Activated CD8-positive, alpha-beta memory T cell treated with anti-CD3 and anti-CD28 coated beads, Interleukin-2, amount 50 U/mL, for 1 hour (primary cell): ENCODE results near the gene TRIM3.
"Not testable (repeated sequence)": the region's sequence is repeated elsewhere in the genome, so short reads cannot be mapped to it uniquely, and the experiment has no call there.

Experiments
- DNase-seq: peaks from one replicate; pipeline ENCODE4 v3.0.0-alpha.2; 2020; ENCODE audit errors: extremely low read depth

The TRIM3 gene

DNA sequence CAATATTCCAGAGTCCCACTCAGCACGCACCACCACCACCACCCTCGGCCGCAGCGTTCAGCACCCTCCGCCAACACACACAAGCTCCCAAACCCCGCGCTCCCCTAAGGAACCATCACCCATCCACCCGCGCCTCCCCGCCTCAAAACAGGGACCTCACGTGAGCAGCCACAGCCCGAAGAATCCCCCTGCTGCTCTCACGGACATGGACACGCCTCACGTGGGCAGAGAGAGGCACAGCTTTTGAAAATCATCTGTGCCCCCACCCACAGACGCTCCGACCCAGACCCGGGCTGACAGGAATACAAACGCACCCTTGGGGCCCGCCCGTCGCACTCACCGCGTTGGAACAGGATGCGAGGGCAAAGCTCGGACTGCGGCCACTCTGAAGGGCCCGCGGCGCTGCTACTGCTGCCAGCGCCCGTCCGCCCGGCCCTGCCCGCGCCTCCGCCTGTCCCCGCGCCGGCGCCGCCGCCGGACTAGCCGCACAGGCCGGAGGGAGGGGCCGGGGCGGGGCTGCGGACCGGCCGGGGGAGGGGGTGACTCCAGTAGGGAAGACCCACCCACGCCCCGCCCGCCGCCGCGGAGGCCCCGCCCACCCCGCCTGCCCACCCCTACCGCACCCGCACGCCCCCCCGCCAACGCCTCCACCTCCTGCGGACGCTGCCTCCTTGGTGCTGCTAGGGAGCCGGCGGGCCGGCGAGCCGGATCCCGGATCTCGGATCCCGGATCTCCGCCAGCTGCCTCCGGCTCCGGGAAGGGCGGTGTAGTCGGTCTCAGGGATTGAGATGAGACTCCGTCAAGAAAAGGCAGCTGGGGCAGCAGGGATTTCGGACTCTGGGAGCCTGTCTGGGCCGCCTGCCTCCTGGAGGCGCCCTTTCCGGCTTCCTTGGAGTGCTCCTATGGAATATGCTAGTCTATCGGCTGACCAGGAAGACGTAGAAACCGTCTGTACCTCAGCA, at the start of gene TRIM3:
TSS of gene TRIM3 (minus strand) at position 491 of the 962 bp plus-strand sequence. CDS start 8,246 bp downstream, outside the sequence.
- DNase-seq: no peak

DNA sequence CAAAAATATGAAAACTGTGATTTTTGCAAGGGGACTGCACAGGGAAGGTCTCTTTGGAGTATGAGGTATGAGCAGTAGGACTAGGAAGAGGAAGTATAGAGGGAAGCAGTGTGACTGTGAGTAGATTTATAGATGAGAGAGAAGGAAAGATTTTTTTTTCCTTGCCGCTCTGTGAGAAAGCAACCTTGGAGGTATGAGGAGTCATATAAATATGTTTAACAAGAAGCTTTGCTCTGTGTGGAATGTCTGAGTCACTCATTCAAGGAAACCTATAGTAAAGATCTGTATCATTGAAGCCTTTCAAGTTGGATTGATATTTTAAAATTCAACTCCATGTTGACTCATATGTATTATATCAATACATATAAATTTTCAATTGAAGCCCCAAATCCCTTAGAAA, 49.5 kb upstream of the TRIM3 start:
- no peak for DNase-seq

DNA sequence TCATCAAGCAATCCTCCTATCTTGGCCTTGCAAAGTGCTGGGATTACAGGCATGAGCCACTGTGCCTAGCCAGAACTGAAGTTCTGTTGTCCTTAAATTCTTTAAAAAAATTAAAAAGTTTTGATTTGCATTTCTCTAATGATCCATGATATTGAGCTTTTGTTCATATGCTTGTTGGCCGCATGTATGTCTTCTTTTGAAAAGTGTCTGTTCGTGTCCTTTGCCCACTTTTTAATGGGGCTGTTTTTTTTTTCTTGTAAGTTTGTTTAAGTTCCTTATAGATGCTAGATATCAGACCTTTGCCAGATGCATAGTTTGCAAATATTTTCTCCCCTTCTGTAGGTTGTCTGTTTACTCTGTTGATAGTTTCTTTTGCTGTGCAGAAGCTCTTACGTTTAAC, 48.2 kb upstream of the TRIM3 start:
- DNase-seq: not testable (repeated sequence)

DNA sequence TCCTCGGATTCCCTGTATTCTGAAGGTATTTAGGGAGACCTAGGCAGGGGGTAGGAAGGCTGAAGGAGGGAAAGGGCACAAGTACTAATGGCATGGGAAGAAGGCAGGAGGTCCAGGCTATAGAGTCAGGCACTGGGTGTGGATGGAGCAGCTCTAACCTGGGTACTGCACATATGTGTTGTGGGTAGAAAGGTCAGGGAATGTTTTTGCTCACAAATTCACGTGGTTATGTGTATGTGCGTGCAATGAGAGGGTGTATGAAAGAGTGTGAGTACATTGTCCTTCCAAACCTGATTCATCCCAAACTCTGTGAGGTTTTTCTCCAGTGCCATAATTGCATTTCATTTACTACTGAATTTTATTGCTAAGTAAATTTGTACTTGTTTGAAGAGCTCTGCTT, 46.5 kb upstream of the TRIM3 start:
- DNase-seq: no peak

DNA sequence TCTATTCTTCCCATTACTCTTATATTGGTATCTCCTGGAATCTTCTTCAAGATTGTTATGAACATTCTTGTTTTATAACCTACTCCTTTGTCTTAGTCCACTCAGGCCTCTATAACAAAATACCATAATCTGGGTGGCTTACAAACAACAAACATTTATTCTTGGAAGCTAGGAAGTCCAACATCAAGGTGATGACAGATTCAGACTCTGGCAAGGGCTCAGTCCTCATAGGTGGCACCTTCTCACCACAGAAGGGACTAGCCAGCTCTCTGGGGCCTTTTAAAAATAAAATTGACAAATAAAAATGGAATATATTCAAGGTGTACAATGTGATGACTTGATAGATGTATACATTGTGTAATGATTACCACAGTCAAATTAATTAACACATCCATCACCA, 43.1 kb upstream of the TRIM3 start:
- DNase-seq: no peak

DNA sequence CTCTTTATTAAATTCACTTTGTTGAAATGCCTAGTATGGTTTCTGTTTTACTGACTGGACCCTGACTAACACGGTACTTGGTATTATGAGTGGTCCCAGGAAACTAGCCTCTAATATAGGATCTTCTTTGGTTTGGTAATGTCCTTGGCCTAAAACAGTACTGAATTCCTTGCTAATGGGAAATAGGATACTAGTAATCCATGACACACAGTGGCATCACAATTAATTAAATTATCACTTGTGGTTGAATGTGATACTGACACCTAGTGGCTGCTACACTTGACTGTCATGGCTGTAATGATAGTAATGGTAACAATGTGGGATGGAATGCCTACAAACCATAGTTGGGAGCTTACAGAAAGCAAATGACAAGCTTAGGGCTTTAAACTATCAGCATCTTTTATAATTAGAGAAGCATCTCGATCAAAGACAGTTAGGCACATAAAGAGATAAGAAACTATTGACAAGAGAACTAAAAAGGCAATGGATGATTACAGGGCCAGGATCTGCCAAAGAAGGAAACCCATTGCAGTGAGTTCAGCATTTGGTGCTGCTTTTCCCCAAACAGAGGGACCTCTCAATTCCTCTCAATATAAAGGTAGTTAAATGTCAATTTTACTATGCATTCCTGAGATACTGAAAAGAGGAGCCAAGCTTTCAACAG, 32.0 kb upstream of the TRIM3 start:
- no peak for DNase-seq

DNA sequence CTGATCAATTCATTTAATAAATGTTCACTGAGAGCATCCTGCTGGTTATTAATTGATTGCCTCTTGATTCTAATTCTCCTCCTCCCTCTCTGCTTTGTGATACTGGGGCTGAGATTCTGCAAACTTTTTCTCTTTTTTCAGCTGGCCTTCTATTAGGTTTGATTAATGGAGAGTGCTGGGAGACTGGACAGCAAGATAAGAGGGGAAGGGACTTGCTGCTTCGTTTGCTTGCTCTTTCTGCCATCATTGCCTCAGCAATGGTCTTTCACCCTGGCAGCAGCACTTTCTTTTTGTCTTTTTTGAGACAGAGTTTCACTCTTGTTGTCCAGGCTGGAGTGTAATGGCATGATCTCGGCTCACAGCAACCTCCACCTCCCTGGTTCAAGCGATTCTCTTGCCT, 30.4 kb upstream of the TRIM3 start:
- DNase-seq: no peak

DNA sequence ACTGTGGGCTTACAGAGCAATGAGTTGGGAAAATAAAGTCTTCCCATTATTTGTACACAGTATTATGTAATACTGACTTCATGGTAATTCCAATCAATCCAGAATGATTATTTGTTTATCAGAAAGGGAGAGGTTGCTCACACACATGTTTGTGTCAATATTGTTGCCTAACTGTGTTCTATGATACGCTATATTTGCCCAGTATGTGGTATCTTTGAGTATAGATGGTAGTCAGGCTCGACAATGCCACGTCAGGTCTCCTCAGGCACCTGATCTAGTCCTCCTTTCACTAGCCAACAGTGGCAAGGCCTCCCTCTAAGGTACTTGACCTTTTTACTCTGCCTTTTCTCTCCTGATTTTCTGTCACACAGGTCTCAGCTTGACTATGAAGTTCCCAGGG, 28.6 kb upstream of the TRIM3 start:
- DNase-seq: no peak

DNA sequence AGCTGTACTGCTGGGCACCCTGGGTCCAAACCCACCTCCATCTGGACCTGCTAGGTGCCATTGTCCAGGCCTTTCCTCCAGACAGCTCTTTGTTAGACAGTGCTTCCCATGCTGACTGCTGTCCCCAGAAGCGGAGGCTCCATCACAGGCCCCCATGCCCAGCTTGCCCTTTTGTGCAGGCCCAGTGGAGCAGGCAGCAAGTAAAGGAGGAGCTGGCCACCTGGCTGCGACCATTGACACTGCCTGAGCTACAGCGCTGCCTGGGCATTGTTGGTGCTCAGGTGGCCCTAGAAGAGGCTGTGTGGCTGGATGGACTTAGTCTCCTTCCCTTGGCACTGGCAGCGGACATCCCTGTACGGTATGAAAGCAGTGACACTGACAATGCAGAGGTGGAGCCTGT, 24.8 kb upstream of the TRIM3 start:
- DNase-seq: no peak

DNA sequence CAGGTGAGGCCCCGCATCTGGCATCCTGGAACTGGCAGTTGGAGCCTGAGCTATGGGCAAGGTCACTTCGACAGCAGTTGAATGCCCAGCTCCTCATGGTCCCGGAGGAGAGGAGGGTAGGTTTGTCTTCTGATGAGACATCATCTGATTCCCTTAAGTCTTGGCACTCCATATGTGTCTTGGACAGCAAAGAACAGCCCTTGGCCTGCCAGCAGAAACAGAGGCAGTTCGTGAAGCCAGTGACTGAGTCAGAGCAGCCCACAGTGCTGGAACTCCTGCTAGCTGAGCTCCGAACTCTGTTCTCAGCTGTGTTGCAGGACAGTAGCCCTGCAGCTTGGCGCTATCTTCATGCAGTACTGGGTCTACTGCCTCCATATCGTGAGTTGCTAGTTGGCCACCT, 24.4 kb upstream of the TRIM3 start:
- no peak for DNase-seq

DNA sequence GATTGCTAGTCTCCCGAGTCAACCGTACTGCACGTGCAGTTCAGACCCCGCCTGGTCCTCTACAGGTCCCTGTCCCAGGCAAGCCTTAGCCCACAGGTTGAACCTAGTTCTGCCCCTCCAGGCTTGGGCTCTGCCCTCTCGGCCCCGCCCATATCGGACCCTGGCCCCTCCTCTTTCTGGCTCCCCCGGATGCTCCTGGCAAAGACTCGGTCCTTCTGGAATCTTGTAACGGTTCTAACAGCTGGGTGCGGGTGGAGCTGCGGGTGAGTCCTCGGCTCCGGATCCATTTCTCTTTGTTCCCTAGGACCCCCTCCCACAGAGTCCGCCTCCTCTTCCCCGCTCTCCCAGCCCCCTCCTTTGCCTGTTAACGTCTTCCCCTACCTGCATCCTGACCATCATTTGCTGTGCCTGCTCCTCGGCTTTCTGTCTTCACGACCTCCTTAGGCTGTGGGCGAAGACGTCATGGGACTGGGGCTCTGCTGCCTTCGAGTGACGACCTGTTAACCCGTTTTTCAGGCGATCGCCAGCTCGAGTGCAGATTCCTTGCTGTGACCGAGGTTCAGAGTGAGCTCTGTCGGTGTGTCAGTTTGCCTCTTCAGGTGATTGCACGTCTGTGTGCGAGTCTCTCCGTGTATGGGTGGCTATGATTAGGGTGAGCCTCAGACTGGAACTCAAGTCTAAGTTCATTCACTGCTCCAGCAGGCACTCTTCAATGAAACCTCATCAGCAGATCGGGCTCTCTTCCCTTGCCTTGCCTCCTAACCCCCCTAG, 23.5 kb upstream of the TRIM3 start, which contains the start of gene DNHD1:
TSS of gene DNHD1 (plus strand) at position 212 of the 771 bp plus-strand sequence. CDS start 936 bp downstream, outside the sequence.
- DNase-seq: no peak

DNA sequence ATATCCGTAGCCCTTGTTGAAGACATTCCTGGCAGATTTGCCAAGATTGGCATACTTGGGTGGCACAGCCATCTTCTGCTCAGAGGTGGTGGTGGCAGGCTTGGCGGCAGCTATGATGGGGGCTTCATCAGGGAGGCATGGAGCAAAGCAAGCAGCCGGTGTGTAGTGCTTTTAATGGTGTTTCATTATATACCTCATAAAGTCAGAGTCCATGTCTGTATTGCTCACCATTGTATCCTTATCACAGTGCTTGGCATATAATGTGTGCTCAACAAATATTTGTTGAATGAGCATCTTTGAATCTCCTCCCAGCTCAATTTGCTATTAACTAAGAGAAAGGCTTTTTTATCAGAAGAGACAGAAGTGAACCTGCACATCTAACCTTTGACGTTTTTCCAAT, 15.6 kb upstream of the TRIM3 start:
- DNase-seq: no peak

DNA sequence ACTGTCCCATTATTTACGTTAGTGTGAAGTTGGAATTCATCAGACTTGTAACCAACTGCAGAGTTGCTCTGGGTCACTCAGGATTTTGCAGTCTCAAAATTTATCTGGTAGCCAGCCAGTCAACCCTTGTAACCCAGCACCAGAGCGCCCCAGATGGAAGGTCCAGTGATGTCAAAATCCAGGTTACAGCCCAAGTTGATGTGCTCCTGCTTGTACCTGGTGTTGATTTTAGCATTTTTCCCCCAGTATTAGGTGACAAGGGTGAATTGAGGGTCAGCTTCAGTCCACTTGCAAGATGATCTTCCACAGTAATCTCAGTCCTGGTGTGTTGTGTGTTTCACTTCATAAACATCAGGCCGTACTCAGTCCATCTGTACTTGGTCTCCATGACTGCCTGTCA, 15.1 kb upstream of the TRIM3 start:
- DNase-seq: no peak

DNA sequence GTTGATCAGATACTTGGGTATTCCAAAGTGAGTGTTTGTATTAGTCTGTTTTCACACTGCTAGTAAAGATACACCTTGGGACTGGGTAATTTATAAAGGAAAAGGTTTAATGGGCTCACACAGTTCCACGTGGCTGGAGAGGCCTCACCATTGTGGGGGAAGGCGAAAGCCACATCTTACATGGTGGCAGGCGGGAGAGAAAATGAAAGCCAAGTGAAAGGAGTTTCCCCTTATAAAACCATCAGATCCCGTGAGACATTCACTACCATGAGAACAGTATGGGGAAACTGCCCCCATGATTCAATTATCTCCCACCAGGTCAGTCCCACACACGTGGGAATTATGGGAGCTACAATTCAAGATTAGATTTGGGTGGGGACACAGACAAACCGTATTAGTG, 14.6 kb upstream of the TRIM3 start:
- no peak for DNase-seq

DNA sequence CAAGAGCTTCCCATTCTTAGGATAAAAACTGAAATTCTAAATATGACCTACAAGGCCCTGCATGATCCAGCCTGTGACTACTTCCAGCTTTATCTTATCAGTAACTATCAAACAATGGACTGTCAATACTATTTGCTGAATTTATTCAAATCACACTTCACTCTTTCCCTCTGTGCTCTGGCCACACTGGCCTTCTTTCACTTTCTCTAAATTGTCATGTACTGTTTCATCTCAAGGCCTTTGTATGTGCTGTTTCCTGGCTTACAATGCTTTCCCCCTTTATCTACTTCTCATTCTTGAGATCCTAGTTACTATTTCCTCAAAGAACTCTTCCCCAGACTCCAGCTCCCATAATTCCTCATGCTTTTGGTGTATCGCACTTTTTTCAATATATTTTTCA, 13.2 kb upstream of the TRIM3 start:
- DNase-seq: no peak

DNA sequence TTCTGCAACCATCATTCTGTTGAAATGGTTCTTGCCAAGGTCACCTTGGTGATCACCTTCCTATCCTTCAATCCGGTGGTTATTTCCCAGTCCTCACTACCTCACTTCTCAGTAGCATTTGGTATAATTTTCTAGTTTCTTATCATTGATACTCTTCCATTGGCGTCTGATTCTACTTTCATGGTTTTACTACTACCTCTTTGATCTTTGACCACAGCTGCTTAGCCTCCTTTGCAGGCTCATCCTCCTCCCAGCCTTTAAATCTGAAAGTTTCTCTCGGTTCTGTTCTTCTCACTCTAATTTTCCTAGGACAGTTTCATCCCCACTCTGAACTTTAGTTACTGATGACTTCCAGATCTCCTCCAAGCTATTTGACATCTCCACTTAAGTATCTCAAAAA, 12.5 kb upstream of the TRIM3 start:
- DNase-seq: no peak

DNA sequence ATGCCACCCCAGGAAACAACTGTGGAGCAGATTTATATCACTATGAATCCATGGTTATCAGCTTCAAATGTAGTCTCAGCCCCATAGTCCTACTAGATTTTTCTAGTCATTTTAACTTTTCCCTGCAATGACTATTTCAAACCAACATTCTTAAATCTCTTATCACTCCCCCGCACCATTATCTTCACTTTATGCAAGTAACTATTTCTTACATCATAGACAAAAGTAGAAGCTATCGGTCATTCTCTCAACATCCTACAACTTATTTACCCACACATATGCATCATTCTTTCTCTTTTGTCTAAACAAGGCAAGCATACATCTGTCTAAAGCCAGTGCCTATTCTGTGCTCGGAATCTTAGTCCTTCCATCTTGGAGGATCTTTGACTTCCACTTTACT, 11.9 kb upstream of the TRIM3 start:
- DNase-seq: no peak

DNA sequence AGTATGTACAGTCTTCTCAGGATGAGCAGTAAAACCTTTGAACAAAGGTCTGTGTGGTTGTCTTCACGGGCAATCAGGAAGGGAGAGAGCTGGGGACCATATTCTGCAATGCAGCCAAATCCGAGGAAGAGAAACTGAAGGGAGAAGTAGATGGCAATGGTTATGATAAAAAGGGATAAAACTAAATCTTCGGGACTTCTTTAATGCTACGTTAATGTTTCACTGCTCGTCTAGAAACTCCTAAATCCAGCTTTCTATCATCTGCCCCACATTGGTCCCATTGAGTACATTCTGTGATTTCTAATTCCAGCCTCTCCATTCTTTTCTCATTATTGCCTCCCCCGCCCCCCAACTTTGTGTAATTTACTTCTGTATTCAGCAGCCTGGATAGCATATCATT, 9.3 kb upstream of the TRIM3 start:
- no peak for DNase-seq

DNA sequence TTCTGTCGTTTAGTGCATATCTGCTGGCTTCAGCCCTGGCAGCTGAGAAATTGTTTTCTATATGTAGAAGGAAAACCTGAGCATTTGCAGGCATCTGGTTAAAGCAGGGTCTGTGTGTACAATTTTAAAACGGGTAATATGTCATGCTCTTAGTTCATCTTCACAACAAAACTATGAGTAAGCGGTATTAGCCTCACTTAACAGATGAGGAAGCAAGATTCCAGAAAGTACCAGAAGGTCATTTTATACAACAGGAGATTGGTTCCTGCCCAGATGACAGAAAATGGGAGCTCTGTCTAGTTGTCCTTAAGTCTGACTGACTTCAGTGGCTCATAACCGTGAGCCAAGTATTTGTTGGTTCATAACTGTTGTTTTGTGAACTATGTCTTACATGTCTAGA, 8.7 kb upstream of the TRIM3 start:
- DNase-seq: no peak

DNA sequence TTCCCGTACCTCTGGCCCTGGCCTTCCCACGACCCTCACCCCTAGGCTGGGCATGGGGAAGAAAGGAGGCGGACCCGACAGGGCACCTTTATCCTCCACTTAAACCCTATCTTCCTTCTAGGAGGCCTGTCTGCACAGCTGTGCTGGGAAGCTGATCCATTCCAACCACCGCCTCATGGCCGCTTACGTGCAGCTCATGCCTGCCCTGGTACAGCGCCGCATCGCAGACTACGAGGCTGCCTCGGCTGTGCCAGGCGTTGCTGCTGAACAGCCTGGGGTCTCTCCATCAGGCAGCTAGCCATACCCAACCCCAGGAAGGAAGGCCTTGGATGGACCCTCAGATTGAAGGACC, 8.2 kb upstream of the TRIM3 start:
- no peak for DNase-seq

DNA sequence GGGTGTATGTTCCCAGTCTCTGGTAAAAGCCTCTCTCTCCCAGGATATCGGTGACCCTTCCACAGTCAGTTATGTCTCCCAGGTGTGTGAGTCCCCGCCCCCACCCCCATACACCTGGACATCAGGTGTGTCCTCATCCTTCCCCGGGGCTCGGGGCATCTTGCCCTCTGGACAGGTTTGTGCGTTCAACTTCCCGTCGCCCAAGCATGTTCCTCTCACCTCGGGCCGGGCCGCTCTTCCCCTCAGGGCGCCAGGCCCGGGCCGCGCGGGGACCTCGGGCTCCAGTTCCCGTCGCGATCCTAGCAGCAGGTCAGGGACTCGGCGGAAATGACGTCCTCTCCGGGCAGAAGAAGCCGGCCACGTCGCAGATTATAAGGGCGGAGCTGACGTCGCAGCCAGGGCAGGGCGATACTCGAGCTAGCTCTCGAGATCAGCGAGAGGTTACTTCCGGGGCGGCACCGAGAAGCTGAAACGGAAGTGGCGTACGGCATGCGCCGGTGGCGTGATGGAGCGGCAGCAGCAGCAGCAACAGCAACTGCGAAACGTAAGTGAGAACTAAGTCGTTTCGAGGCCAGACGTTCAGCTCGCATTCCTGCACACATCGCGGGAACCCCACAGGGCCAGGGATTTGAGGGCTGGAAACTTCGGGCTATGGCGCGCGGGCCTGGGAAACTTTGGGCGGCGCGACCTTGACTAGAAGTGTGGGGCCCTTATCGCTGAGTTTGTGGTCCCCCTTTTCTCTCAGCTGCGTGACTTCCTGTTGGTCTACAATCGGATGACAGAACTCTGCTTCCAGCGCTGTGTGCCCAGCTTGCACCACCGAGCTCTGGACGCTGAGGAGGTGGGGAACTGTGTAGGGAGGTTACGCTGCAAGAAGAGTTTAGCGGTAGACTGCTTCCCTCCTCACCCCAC, 7.5 kb upstream of the TRIM3 start, which contains the start of the genes ARFIP2 and TIMM10B:
TSS of gene ARFIP2 (minus strand) at position 320 of the 912 bp plus-strand sequence. CDS start 910 bp downstream, outside the sequence.
TSS of gene TIMM10B (plus strand) at position 490 of the 912 bp plus-strand sequence. CDS start at position 506, 16 bp downstream.
- DNase-seq: peak; percentile 84
